GM12878 (cell line): ENCODE results near the gene TRIM32. TPM values are rescaled to one million over a fixed set of nuclear protein-coding genes. Genes with fewer than 3 reads are reported as not detected.
A peak's percentile ranks its signal among the peaks of the same experiment; 100 is the strongest.

Source experiments
- ATAC-seq: fragments of 200-7000 bp; cut with Tn5 transposase; 3 replicates; pipeline ENCODE4 v1.9.1; 2020; ENCODE audit warnings: mild to moderate bottlenecking, moderate library complexity
- BruUV-seq: library from RNA; stranded (reverse); fragments of 400-500 nt; replicated peaks from 2 replicates; lab custom pipeline; 2021; lab: Mats Ljungman, UMichigan
- CTCF ChIA-PET: fragments of 300-600 bp; sonication (Branson Sonifier 250); formaldehyde crosslinking; extraction: SDS; loops from one replicate; lab custom pipeline; 2021; ENCODE audit warnings: inconsistent platforms; lab: Yijun Ruan, JAX
- POLR2A ChIA-PET: fragments of 350-600 bp; formaldehyde crosslinking; extraction: SDS; loops from one replicate; lab custom pipeline; 2021; ENCODE audit warnings: inconsistent platforms; lab: Charles Lee
- RAD21 ChIA-PET: fragments of 300-600 bp; sonication (Branson Sonifier 250); formaldehyde crosslinking; loops from one replicate; lab custom pipeline; 2023; ENCODE audit warnings: antibody characterized with exemption; ENCODE audit not compliant: unreplicated experiment; lab: Charles Lee
- SMC1A ChIA-PET: fragments of 300-600 bp; sonication (Branson Sonifier 250); formaldehyde crosslinking; loops from one replicate; lab custom pipeline; 2023; ENCODE audit not compliant: unreplicated experiment, uncharacterized antibody; lab: Charles Lee
- DNase-seq: peaks from one replicate; pipeline ENCODE4 v3.0.0-alpha.2; 2011; ENCODE audit warnings: low read depth, low spot score
- FAIRE-seq: peaks from 3 replicates; lab custom pipeline; 2011; peaks lifted over from hg19 to GRCh38; lab: Jason Lieb, UNC
- H2AFZ ChIP-seq: 2 replicates; pipeline ENCODE4 v1.6.0; 2011; ENCODE audit warnings: low read depth, low read length, control low read depth; ENCODE audit not compliant: control insufficient read depth
- H3K27ac ChIP-seq: 2 replicates; pipeline ENCODE4 v1.5.1; 2011; ENCODE audit warnings: control low read depth; ENCODE audit not compliant: control insufficient read depth, insufficient read depth
- H3K27me3 ChIP-seq, 2 experiments: replicated peaks in 1 of 2; 2 replicates each; pipeline versions ENCODE4 v1.6.0 to v1.6.1; 2011; ENCODE audit warnings: low read length in 1 of 2; ENCODE audit not compliant: control insufficient read depth in 2 of 2, insufficient read depth in 2 of 2
- H3K36me3 ChIP-seq, 2 experiments: 2 replicates each; pipeline ENCODE4 v1.5.1; 2011; ENCODE audit warnings: low read length in 1 of 2; ENCODE audit not compliant: control insufficient read depth in 2 of 2, insufficient read depth in 2 of 2
- H3K4me1 ChIP-seq: 2 replicates; pipeline ENCODE4 v1.6.1; 2011; ENCODE audit warnings: mild to moderate bottlenecking, low read length, moderate library complexity, mixed read lengths; ENCODE audit not compliant: control insufficient read depth, insufficient read depth
- H3K4me2 ChIP-seq: 2 replicates; pipeline ENCODE4 v1.6.0; 2011; ENCODE audit warnings: control low read depth; ENCODE audit not compliant: control insufficient read depth, insufficient read depth
- H3K4me3 ChIP-seq: fragments of 200-600 bp; sonication (generic); 2 replicates; pipeline ENCODE4 v1.5.1; 2016
- H3K79me2 ChIP-seq: 2 replicates; pipeline ENCODE4 v1.6.0; 2011; ENCODE audit warnings: low read length; ENCODE audit not compliant: control insufficient read depth, insufficient read depth
- H3K9ac ChIP-seq: 2 replicates; pipeline ENCODE4 v1.8.0; 2011; ENCODE audit warnings: low read length, control low read depth, mixed read lengths; ENCODE audit not compliant: control insufficient read depth, insufficient read depth
- H3K9me3 ChIP-seq: replicated peaks from 3 replicates; pipeline ENCODE4 v1.5.1; 2011; ENCODE audit warnings: mild to moderate bottlenecking, low read length; ENCODE audit not compliant: control insufficient read depth, insufficient read depth
- H4K20me1 ChIP-seq: 2 replicates; pipeline ENCODE4 v1.6.0; 2011; ENCODE audit not compliant: control insufficient read depth, insufficient read depth
- ASH2L ChIP-seq: fragments of 300-600, 200-600 bp; sonication (generic); IDR thresholded peaks from 2 replicates; pipeline ENCODE4 v1.6.1; 2017; ENCODE audit warnings: low read depth, mild to moderate bottlenecking, borderline replicate concordance
- JUNB ChIP-seq: IDR thresholded peaks from 2 replicates; pipeline ENCODE4 v1.6.1; 2016; ENCODE audit warnings: antibody characterized with exemption, mild to moderate bottlenecking
- MYC ChIP-seq: IDR thresholded peaks from 2 replicates; pipeline ENCODE4 v1.6.1; 2011; ENCODE audit warnings: mild to moderate bottlenecking, low read length, moderate library complexity, inconsistent platforms; ENCODE audit not compliant: insufficient read depth, insufficient replicate concordance, insufficient read length, severe bottlenecking
- NFIC ChIP-seq: IDR thresholded peaks from 2 replicates; pipeline ENCODE4 v1.6.1; 2012; ENCODE audit warnings: low read depth, mild to moderate bottlenecking, inconsistent platforms, low read length, moderate library complexity
- NR2F1 ChIP-seq: fragments of 450-650 bp; conservative IDR thresholded peaks from 2 replicates; pipeline ENCODE4 v1.6.1; 2017; ENCODE audit warnings: mild to moderate bottlenecking
- RUNX3 ChIP-seq: IDR thresholded peaks from 2 replicates; pipeline ENCODE4 v1.6.1; 2012; ENCODE audit warnings: low read length, inconsistent platforms
- TAF1 ChIP-seq: IDR thresholded peaks from 2 replicates; pipeline ENCODE4 v1.6.1; 2011; ENCODE audit warnings: mild to moderate bottlenecking, low read depth, low read length, borderline replicate concordance
- TCF7 ChIP-seq: IDR thresholded peaks from 2 replicates; pipeline ENCODE4 v1.6.1; 2014; ENCODE audit warnings: antibody characterized with exemption, borderline replicate concordance
- ZNF622 ChIP-seq: fragments of 450-650 bp; IDR thresholded peaks from 2 replicates; pipeline ENCODE4 v1.6.1; 2017; ENCODE audit warnings: mild to moderate bottlenecking, inconsistent platforms
- WGBS: methylation state at CpG from one replicate; pipeline ENCODE4 v1.1.6; 2016; ENCODE audit warnings: low lambda C conversion rate; ENCODE audit not compliant: insufficient replicate concordance, insufficient coverage; ENCODE audit errors: missing lambda C conversion rate; 5-methylcytosine and 5-hydroxymethylcytosine counted together
- in situ Hi-C: fragments of 300-500 bp; cut with MboI; formaldehyde crosslinking; loops from 9 replicates; pipeline ENCODE4 v1.14.3; 2018; ENCODE audit warnings: mixed read lengths
- intact Hi-C: fragments of 100-400 bp; cut with micrococcal nuclease; formaldehyde crosslinking; loops from one replicate; pipeline ENCODE4 v1.14.2; 2022; ENCODE audit not compliant: unreplicated experiment
- polyA plus RNA-seq, 11 experiments: library from polyadenylated mRNA; depleted of rRNA in 4 of 11; unstranded in 6 of 11; stranded (reverse) in 5 of 11; fragments of >200 nt; fragmentation: Nextera tagmentation in 4 of 11; fragmentation: Illumina TruSeq in 1 of 11; extraction: Ambion mirVana in 4 of 11; extraction: Trizol in 1 of 11; gene quantifications; 1 replicate in 1 of 11; 2 replicates in 10 of 11; pipeline versions ENCODE4 v1.2.1 to v1.2.3, GENCODE V29; 2011 to 2016; ENCODE audit warnings: inconsistent platforms in 2 of 11, missing spikeins in 2 of 11, low read depth in 1 of 11
- total RNA-seq, 4 experiments: library from RNA; depleted of rRNA in 3 of 4; stranded (reverse); fragments of >200 nt in 3 of 4; fragmentation: Illumina TruSeq in 1 of 4; extraction: Trizol in 1 of 4; gene quantifications; 2 replicates each; pipeline versions ENCODE4 v1.2.1 to v1.2.3, GENCODE V29; 2013 to 2021
- TF ChIP-seq, protein P1 (sequence below): IDR thresholded peaks from 2 replicates; pipeline ENCODE4 v1.6.1; 2011; ENCODE audit warnings: low read depth, mild to moderate bottlenecking, low read length, moderate library complexity, borderline replicate concordance; ENCODE audit errors: extremely low read depth

Gene TRIM32
- total and polyA plus RNA-seq, 10 of the 15 experiments (the other 5 are each of a cell fraction or from before 2014, with no cell fraction given) = 7.1 to 23.8 (median 12.2) TPM

- no peak overlapping the region for H3K27ac ChIP-seq
- no peaks in the 10 kb centered on the region for H4K20me1 ChIP-seq
- H3K79me2 ChIP-seq = peaks cover 4% of the 10 kb centered on the region
- no TSS peak for BruUV-seq
- H3K4me3 ChIP-seq = no peak overlapping the region
- CTCF ChIA-PET = interaction anchor here (1.2 kb wide), 1 partner anchor 25 kb away, joined by 3 read pairs; no protein-coding TSS in a partner anchor
- no peaks in the 10 kb centered on the region for H3K27me3 ChIP-seq
- POLR2A ChIA-PET = no interaction called here
- DNase-seq = no peak
- H2AFZ ChIP-seq = no peak overlapping the region
- no peak for FAIRE-seq
- H3K9me3 ChIP-seq = no peaks in the 10 kb centered on the region; the same call in 2 of the 3 replicates
- peaks cover 15 to 21% of the 10 kb centered on the region in 2 experiments for H3K36me3 ChIP-seq
- H3K4me1 ChIP-seq = no peaks in the 10 kb centered on the region
- SMC1A ChIA-PET = no interaction called here
- H3K9ac ChIP-seq = no peak overlapping the region
- RAD21 ChIA-PET = no interaction called here
- intact Hi-C loops = no loop called here
- in situ Hi-C loops = no loop called here
- TF ChIP-seq ZNF622 (no peak), TAF1 (no peak)
- no peak overlapping the region for H3K4me2 ChIP-seq
- ATAC-seq = no peak
- WGBS = 100% methylated on average over 1 of the region's 1 CpG
Measured at GRCh38 chr9:116700279-116700678, 13.2 kb downstream of the TRIM32 start.

DNA sequence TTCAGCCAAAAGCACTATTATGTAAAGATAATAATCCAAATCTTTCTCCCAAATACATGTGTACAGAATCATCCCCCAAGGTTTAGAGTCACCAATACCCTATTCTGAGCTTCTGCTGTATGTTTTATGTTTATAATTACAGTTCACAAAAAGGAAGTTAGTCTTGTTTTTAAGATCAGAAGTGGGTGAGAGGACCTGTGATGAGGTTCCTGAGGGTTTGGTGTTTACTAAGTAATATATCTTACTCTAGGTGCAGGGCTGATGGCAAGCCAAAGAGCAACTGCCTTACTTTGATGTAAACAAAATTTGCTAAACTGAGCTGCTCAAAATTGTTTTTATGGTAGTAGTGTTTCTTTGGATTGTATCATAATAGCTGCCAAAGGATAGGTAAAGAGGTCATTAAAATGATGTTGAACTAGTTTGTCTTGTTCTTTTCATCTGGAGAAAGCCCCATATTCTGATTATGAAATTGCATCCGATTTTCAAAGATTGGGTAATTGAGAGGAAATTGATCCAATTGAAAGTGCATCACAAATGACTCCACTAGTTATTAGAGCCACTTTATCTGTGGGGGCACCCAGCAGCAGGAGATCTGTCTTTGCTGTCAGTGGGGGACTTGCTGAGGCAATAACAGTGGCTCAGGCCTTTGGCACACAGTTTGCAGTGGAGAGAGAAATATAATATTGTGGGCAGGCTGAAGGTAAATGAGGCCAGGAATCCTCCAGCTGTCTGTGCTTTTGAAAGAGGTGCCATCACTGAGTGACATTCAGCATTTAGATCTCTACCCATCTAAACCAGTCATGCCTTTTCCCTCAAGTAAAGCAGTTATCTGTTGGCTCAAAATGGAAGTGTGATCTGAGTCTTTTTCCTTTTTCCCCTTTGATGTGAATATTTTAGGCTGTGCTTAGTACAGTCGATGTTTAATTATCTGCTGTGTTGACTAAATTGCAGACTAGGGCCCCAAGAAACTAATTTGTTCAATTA, 14.1 kb downstream of the TRIM32 start:
- Histone ChIP-seq H3K36me3 (peaks cover 15 to 21% of the 10 kb centered on the region in 2 experiments), H3K27ac (no peak overlapping the region), H3K4me1 (no peaks in the 10 kb centered on the region), H3K79me2 (no peaks in the 10 kb centered on the region; the same call in 1 of the 2 replicates), H3K9ac (no peak overlapping the region), H4K20me1 (no peaks in the 10 kb centered on the region), H3K4me3 (no peak overlapping the region), H3K4me2 (no peak overlapping the region), H3K27me3 (no peaks in the 10 kb centered on the region), H2AFZ (no peak overlapping the region), H3K9me3 (no peaks in the 10 kb centered on the region; the same call in 2 of the 3 replicates)
- BruUV-seq = no TSS peak
- ChIA-PET RAD21 (no interaction called here), POLR2A (interaction anchor here (0.6 kb wide), 1 partner anchor 13 kb away, joined by 5 read pairs; no protein-coding TSS in a partner anchor), CTCF (interaction anchor here (0.6 kb wide), 1 partner anchor 321 kb away, joined by 3 read pairs; no protein-coding TSS in a partner anchor), SMC1A (interaction anchor here (0.7 kb wide), 1 partner anchor 11 kb away, joined by 3 read pairs; no protein-coding TSS in a partner anchor)
- TF ChIP-seq RUNX3 = peak; percentile 25; the same call in 1 of the 2 replicates
- no peak for TF ChIP-seq ASH2L
- TF ChIP-seq MYC = no peak
- peak; percentile 67 for TF ChIP-seq JUNB
- TF ChIP-seq NR2F1 = no peak
- TF ChIP-seq, protein P1, sequence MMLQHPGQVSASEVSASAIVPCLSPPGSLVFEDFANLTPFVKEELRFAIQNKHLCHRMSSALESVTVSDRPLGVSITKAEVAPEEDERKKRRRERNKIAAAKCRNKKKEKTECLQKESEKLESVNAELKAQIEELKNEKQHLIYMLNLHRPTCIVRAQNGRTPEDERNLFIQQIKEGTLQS = no peak
- peak; percentile 86 for TF ChIP-seq TCF7
- TF ChIP-seq NFIC = peak; percentile 39; the same call in 1 of the 2 replicates
- FAIRE-seq (no peak), ATAC-seq (peak; percentile 62), DNase-seq (no peak)
- intact Hi-C loops = no loop called here
- WGBS = 26% methylated on average over 2 of the region's 2 CpGs
- in situ Hi-C loops = no loop called here
